LNCaP clone FGC (cell line): ENCODE measurements around the gene FAM221B.

ENCODE experiments used
- DNase-seq: peaks from one replicate; pipeline ENCODE4 v3.0.0-alpha.2; 2011; ENCODE audit warnings: low read depth
- H3K4me3 ChIP-seq: 2 replicates; pipeline ENCODE4 v1.5.1; 2011; ENCODE audit warnings: mild to moderate bottlenecking, low read depth, low read length, control low read depth
- TF ChIP-seq, protein P1 (sequence below): IDR thresholded peaks from 2 replicates; pipeline ENCODE4 v1.5.1; 2012; ENCODE audit warnings: mild to moderate bottlenecking; ENCODE audit not compliant: control insufficient read depth, insufficient read depth; ENCODE audit errors: extremely low read depth

FAM221B gene

DNA sequence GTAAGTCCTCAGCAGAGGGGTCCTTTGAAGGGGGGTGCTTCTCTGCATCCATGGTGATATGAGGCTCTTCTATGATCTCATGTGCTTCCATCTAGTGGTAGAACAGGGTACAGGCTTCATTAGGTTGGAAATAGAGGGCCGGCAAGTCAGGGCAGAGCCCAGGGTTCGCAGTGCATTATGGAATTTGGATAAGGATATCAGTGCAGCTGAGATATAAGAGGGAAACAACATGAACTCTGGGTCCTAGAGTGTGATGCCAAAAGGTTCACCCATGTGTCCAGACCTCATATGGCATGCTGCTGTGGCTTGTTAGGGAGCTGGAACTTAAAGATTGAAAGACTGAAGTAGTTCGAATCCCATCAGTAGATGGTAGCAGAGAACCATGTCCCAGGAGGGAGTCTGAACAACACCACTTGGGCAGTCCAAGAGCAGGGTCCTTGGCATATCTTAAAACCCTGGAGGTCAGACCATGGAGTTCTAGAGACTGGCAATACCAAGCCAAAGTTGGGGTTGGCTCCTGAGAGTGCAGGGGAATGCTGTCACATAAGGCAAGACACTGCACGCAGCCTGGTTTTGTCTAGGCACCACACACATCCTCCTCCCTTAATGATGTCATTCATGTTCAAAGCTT is 2.3 kb downstream of the FAM221B start:
- no peak for DNase-seq
- no peak overlapping the region for H3K4me3 ChIP-seq
- TF ChIP-seq, protein P1, sequence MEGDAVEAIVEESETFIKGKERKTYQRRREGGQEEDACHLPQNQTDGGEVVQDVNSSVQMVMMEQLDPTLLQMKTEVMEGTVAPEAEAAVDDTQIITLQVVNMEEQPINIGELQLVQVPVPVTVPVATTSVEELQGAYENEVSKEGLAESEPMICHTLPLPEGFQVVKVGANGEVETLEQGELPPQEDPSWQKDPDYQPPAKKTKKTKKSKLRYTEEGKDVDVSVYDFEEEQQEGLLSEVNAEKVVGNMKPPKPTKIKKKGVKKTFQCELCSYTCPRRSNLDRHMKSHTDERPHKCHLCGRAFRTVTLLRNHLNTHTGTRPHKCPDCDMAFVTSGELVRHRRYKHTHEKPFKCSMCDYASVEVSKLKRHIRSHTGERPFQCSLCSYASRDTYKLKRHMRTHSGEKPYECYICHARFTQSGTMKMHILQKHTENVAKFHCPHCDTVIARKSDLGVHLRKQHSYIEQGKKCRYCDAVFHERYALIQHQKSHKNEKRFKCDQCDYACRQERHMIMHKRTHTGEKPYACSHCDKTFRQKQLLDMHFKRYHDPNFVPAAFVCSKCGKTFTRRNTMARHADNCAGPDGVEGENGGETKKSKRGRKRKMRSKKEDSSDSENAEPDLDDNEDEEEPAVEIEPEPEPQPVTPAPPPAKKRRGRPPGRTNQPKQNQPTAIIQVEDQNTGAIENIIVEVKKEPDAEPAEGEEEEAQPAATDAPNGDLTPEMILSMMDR, result peak; percentile 66

DNA sequence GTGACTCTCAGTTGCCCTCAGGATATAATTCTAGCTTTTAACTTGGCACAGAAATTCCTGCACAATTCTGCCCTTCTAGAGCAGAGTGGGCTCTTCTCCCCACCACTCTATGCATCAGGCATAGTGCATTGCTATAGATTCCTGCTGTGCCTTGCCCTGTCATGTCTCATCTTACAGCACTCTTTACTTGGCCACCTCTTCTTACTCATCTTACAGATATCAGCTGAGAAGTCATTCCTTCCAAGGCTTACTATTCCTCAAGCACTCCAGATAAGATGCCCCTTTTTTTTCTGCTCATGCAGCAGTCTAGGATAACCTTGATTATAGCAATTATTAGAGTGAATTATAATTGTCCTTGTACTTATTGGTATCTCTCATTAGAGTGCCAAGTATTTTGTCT is 5.6 kb downstream of the FAM221B start:
- H3K4me3 ChIP-seq, result no peak overlapping the region
- DNase-seq, result no peak
- TF ChIP-seq, protein P1, result no peak

DNA sequence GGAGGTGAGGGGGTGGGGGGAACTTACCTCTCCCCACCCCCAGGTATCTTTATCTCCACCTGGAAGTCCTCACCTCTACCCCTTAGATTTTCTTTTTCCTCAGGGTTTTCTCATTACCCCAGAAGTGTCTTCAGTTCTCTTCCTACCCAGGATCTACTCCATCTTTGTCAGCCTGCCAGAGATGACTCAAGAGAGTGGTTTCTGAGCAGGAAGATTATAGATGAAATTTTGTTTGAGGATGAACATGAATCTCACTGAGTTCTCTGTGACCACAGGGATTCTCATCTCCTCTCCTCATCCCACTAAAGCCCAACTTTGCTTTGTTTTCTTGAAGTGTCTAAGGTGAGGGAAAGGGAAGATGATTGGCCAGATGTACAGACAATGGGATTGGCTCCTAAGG is 8.5 kb downstream of the FAM221B start:
- H3K4me3 ChIP-seq, result no peak overlapping the region
- TF ChIP-seq, protein P1, result no peak
- no peak for DNase-seq

DNA sequence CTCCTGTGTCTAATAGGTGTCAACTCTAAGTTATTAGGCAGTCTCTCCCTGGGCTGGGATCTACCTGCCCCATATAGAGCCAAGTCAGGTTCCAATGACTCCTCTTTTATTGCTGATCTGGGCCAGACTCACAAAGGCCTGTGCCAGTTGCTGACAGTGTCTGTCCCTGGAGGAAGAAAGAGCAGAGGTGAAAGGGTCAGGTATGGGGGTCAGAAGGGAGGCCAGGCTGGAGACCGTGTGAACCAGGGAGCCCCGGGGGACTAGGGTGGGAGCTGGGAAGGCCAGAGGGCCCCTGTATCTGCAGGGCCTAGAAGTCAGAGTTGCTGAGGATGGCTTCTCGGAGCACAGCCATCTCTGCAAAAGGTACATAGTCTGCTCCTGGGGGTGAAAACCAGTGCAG is 10.2 kb downstream of the FAM221B start:
- TF ChIP-seq, protein P1, result no peak
- DNase-seq, result no peak
- no peak overlapping the region for H3K4me3 ChIP-seq

DNA sequence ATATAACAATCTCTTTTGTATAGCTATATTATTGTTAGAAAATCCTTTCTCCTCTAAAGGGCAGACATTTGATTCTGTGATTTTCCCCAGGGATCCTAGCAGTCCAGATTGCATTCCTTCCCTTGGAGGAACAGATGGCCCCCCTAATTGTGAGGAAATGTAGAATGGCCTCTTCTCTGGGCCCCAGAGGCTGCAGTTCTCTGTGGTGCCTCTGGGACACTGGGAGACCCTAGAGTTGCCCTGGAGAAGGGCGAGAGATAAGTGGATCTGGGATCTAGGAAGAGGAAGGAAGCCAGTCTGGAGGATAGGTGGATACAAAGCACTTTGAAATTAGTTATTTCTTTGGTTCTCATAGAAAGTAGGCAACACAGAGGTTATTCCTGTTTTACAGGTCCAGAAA is 11.8 kb downstream of the FAM221B start:
- no peak overlapping the region for H3K4me3 ChIP-seq
- DNase-seq, result no peak
- TF ChIP-seq, protein P1, result no peak

DNA sequence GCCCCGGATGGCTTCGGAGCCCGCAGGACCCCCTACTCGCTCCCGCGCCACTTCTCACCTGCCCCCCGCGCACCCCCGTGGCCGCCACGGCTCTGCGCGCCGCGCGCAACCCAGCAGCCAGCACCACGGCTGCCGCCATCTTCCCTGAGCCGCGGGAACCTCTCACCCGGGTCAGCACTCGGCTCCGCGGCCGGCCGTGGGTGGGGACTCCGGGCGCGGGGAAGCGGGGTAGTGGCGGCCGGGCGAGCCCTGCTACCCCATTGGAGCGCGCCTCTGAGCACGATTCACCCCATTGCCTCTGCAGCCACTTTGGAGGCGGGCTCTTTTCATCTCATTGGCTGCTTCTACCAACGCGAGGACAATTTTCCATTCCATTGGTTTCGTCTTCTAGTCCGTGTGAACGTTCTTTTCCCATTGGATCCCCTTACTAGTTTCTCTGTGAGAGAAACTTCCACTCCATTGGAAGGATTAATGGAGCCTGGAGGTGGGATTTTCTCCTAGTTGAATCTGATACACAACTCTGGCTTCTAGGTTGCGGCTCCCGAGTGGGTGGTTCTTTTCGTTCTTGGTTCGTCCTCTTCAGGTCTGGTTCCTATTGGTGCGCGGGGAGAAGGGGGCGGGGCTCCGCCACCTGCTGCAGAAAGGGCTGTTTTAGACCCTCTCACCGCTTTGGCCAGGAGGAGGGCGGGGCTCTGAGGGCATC is 13.5 kb downstream of the FAM221B start, which contains the start of gene HINT2:
Gene HINT2 (minus strand): TSS at position 202 of the 703 bp plus-strand sequence. CDS start 63 bp downstream, at position 139.
- peak within 1 kb of the TSS; percentile 83 for H3K4me3 ChIP-seq
- TF ChIP-seq, protein P1, result 0 out of 2 replicates have a peak, but pooled peaks have one; percentile 7
- peak; percentile 98 for DNase-seq
